ENCODE measurements around the gene ABCC11.

DNA sequence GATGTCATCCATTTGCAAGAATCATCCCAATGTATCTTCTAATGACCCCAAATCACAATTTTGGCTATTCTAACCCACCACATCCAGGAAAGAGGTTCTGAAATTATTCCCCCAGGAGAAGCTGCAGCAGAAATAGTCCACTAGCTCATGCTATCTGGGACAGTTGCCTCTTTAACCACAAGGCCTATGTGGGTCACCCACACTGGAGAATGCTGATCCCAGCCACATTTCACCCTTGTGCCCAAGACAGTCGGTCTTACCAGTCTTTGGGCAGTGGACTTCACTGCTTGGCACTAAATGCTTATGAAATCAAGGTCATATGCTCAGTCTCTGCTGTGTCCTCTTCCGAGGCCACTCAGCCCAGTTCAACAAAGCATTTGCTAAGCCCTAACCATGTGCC is 118.6 kb downstream of the ABCC11 start:
- TF ChIP-seq POLR2AphosphoS5 (IDR thresholded peaks at IDR 0.05; ENCODE audit: low read depth, low read length) (no peak), SIN3A (IDR thresholded peaks at IDR 0.05; ENCODE audit: borderline replicate concordance, insufficient read depth, low read length) (no peak)
- TF ChIP-seq, protein P1, sequence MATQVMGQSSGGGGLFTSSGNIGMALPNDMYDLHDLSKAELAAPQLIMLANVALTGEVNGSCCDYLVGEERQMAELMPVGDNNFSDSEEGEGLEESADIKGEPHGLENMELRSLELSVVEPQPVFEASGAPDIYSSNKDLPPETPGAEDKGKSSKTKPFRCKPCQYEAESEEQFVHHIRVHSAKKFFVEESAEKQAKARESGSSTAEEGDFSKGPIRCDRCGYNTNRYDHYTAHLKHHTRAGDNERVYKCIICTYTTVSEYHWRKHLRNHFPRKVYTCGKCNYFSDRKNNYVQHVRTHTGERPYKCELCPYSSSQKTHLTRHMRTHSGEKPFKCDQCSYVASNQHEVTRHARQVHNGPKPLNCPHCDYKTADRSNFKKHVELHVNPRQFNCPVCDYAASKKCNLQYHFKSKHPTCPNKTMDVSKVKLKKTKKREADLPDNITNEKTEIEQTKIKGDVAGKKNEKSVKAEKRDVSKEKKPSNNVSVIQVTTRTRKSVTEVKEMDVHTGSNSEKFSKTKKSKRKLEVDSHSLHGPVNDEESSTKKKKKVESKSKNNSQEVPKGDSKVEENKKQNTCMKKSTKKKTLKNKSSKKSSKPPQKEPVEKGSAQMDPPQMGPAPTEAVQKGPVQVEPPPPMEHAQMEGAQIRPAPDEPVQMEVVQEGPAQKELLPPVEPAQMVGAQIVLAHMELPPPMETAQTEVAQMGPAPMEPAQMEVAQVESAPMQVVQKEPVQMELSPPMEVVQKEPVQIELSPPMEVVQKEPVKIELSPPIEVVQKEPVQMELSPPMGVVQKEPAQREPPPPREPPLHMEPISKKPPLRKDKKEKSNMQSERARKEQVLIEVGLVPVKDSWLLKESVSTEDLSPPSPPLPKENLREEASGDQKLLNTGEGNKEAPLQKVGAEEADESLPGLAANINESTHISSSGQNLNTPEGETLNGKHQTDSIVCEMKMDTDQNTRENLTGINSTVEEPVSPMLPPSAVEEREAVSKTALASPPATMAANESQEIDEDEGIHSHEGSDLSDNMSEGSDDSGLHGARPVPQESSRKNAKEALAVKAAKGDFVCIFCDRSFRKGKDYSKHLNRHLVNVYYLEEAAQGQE (IDR thresholded peaks at IDR 0.05; ENCODE audit: insufficient read depth in 1 of 2, low read depth in 2 of 2, low read length in 2 of 2): no peak

Measured in PFSK-1 (cell line).